H1 (cell line): Measurements from ENCODE around the gene HIGD1B. TPM values are rescaled to one million over a fixed set of nuclear protein-coding genes. Genes with fewer than 3 reads are reported as not detected.

ENCODE experiments used
- CTCF ChIA-PET: fragments of 300-600 bp; sonication (Branson Sonifier 250); formaldehyde crosslinking; loops from one replicate; lab custom pipeline; 2021; ENCODE audit not compliant: partially characterized antibody; lab: Charles Lee
- POLR2A ChIA-PET: fragments of 300-600 bp; sonication (Branson Sonifier 250); formaldehyde crosslinking; loops from one replicate; lab custom pipeline; 2021; ENCODE audit warnings: inconsistent platforms; ENCODE audit not compliant: partially characterized antibody; lab: Charles Lee
- DNase-seq, 2 experiments: peaks; one replicate each; pipeline versions ENCODE4 v3.0.0 to v3.0.0-alpha.2; 2010 to 2022; ENCODE audit warnings: low spot score in 2 of 2, low read depth in 1 of 2, mixed read lengths in 1 of 2
- FAIRE-seq: peaks from 2 replicates; lab custom pipeline; 2011; peaks lifted over from hg19 to GRCh38; lab: Jason Lieb, UNC
- H2AFZ ChIP-seq: 2 replicates; pipeline ENCODE4 v1.8.1; 2012; ENCODE audit warnings: low read length, inconsistent platforms
- H2AK5ac ChIP-seq: 2 replicates; pipeline ENCODE4 v1.6.1; 2013; ENCODE audit warnings: low read depth, low read length
- H2BK120ac ChIP-seq: replicated peaks from 2 replicates; pipeline ENCODE3; 2013; ENCODE audit warnings: low read depth, low read length, inconsistent platforms
- H2BK12ac ChIP-seq: 2 replicates; pipeline ENCODE4 v1.6.1; 2013; ENCODE audit warnings: low read depth, low read length
- H2BK15ac ChIP-seq: 2 replicates; pipeline ENCODE4 v1.6.1; 2013; ENCODE audit warnings: low read length
- H2BK20ac ChIP-seq: 2 replicates; pipeline ENCODE4 v1.6.1; 2013; ENCODE audit warnings: low read length
- H2BK5ac ChIP-seq: 2 replicates; pipeline ENCODE4 v1.6.1; 2013; ENCODE audit warnings: low read depth, low read length
- H3K14ac ChIP-seq: 2 replicates; pipeline ENCODE4 v1.6.1; 2013; ENCODE audit warnings: inconsistent platforms; ENCODE audit not compliant: insufficient read length
- H3K18ac ChIP-seq: 2 replicates; pipeline ENCODE4 v1.6.1; 2013; ENCODE audit warnings: low read length; ENCODE audit errors: extremely low read depth
- H3K23ac ChIP-seq: 2 replicates; pipeline ENCODE4 v1.6.1; 2013; ENCODE audit warnings: inconsistent platforms; ENCODE audit not compliant: insufficient read length
- H3K23me2 ChIP-seq: 2 replicates; pipeline ENCODE4 v1.6.1; 2013; ENCODE audit warnings: low read depth, low read length
- H3K27ac ChIP-seq: 2 replicates; pipeline ENCODE4 v1.6.1; 2011; ENCODE audit warnings: low read depth, low read length, inconsistent platforms
- H3K27me3 ChIP-seq, 4 experiments: replicated peaks in 1 of 4; 1 replicate in 1 of 4; 2 replicates in 3 of 4; pipeline versions ENCODE4 v1.6.1 to v1.8.1; 2011 to 2013; ENCODE audit warnings: low read length in 3 of 4, mild to moderate bottlenecking in 3 of 4, inconsistent platforms in 2 of 4, mixed read lengths in 2 of 4, moderate library complexity in 1 of 4; ENCODE audit not compliant: control insufficient read depth in 3 of 4, insufficient read depth in 3 of 4; ENCODE audit errors: extremely low read depth in 1 of 4
- H3K36me3 ChIP-seq, 4 experiments: 2 replicates each; pipeline versions ENCODE4 v1.6.1 to v1.8.1; 2011 to 2013; ENCODE audit warnings: mild to moderate bottlenecking in 4 of 4, low read length in 3 of 4, moderate library complexity in 2 of 4, control low read depth in 1 of 4, inconsistent platforms in 1 of 4; ENCODE audit not compliant: insufficient read depth in 4 of 4, control insufficient read depth in 2 of 4
- H3K4ac ChIP-seq: replicated peaks from 2 replicates; pipeline ENCODE3; 2013; ENCODE audit warnings: low read length, low read depth, mixed read lengths, inconsistent platforms; ENCODE audit not compliant: insufficient read length
- H3K4me1 ChIP-seq, 4 experiments: replicated peaks in 1 of 4; 1 replicate in 1 of 4; 2 replicates in 3 of 4; pipeline versions ENCODE4 v1.6.1 to v1.8.1; 2011 to 2013; ENCODE audit warnings: low read length in 3 of 4, inconsistent platforms in 2 of 4, mixed read lengths in 1 of 4; ENCODE audit not compliant: insufficient read depth in 4 of 4, control insufficient read depth in 3 of 4
- H3K4me2 ChIP-seq, 2 experiments: 2 replicates each; pipeline versions ENCODE4 v1.6.1 to v1.8.1; 2011 to 2013; ENCODE audit warnings: low read depth in 2 of 2, low read length in 2 of 2, control low read depth in 1 of 2, inconsistent platforms in 1 of 2, mild to moderate bottlenecking in 1 of 2; ENCODE audit not compliant: insufficient read depth in 1 of 2
- H3K4me3 ChIP-seq, 4 experiments: fragments of 200-600, 300-600 bp in 1 of 4; sonication (generic), shearing (Covaris generic), sonication (Bioruptor Twin) in 1 of 4; 2 replicates each; pipeline versions ENCODE4 v1.5.1 to v1.8.1; 2011 to 2016; ENCODE audit warnings: low read length in 4 of 4, low read depth in 3 of 4, control low read depth in 2 of 4, inconsistent platforms in 2 of 4, mild to moderate bottlenecking in 2 of 4, mixed read lengths in 1 of 4, moderate library complexity in 1 of 4; ENCODE audit not compliant: insufficient read depth in 2 of 4; ENCODE audit errors: extremely low read depth in 1 of 4
- H3K56ac ChIP-seq: replicated peaks from 2 replicates; pipeline ENCODE3; 2013; ENCODE audit warnings: low read depth, mild to moderate bottlenecking, mixed read lengths, low read length, inconsistent platforms; ENCODE audit not compliant: insufficient read length
- H3K79me1 ChIP-seq: 2 replicates; pipeline ENCODE4 v1.6.1; 2013; ENCODE audit warnings: low read depth, low read length, control low read depth
- H3K79me2 ChIP-seq, 2 experiments: 2 replicates each; pipeline versions ENCODE4 v1.6.1 to v1.8.1; 2012 to 2013; ENCODE audit warnings: low read length in 2 of 2, mild to moderate bottlenecking in 2 of 2, inconsistent platforms in 1 of 2; ENCODE audit not compliant: insufficient read depth in 2 of 2, control insufficient read depth in 1 of 2
- H3K9ac ChIP-seq, 4 experiments: replicated peaks in 1 of 4; 1 replicate in 1 of 4; 2 replicates in 3 of 4; pipeline versions ENCODE4 v1.6.1 to v1.8.1; 2011 to 2013; ENCODE audit warnings: low read depth in 3 of 4, low read length in 3 of 4, control low read depth in 2 of 4, mild to moderate bottlenecking in 2 of 4, moderate library complexity in 2 of 4, inconsistent platforms in 1 of 4; ENCODE audit errors: extremely low read depth in 1 of 4
- H3K9me3 ChIP-seq, 2 experiments: 2 replicates each; pipeline versions ENCODE4 v1.6.1 to v1.8.1; 2012 to 2013; ENCODE audit warnings: mild to moderate bottlenecking in 2 of 2, moderate library complexity in 2 of 2, control low read depth in 1 of 2, inconsistent platforms in 1 of 2, low read depth in 1 of 2, low read length in 1 of 2, mixed read lengths in 1 of 2; ENCODE audit not compliant: insufficient read depth in 2 of 2
- H4K20me1 ChIP-seq, 2 experiments: replicated peaks in 1 of 2; 2 replicates each; pipeline versions ENCODE3 to v1.8.1; 2011 to 2013; ENCODE audit warnings: inconsistent platforms in 2 of 2, low read length in 2 of 2, mild to moderate bottlenecking in 1 of 2; ENCODE audit not compliant: insufficient read depth in 2 of 2, control insufficient read depth in 1 of 2
- H4K5ac ChIP-seq: 2 replicates; pipeline ENCODE4 v1.6.1; 2013; ENCODE audit warnings: low read length, low read depth, mixed read lengths, inconsistent platforms; ENCODE audit not compliant: insufficient read length
- H4K8ac ChIP-seq: 2 replicates; pipeline ENCODE4 v1.8.0; 2013; ENCODE audit warnings: mild to moderate bottlenecking, moderate library complexity, low read length, inconsistent platforms; ENCODE audit not compliant: insufficient read depth; ENCODE audit errors: extremely low read depth
- H4K91ac ChIP-seq: replicated peaks from 2 replicates; pipeline ENCODE3; 2013; ENCODE audit warnings: low read length, mixed read lengths, inconsistent platforms; ENCODE audit not compliant: insufficient read length
- CHD2 ChIP-seq: IDR thresholded peaks from 2 replicates; pipeline ENCODE4 v1.6.1; 2012; ENCODE audit warnings: low read length, improper control_type of control experiment
- EP300 ChIP-seq, 2 experiments: IDR thresholded peaks; 1 replicate in 1 of 2; 2 replicates in 1 of 2; pipeline ENCODE4 v1.6.1; 2011 to 2012; ENCODE audit warnings: low read depth in 2 of 2, low read length in 2 of 2, mild to moderate bottlenecking in 2 of 2, borderline replicate concordance in 1 of 2, inconsistent platforms in 1 of 2, moderate library complexity in 1 of 2
- NRF1 ChIP-seq: IDR thresholded peaks from 2 replicates; pipeline ENCODE4 v1.6.1; 2011; ENCODE audit warnings: mild to moderate bottlenecking, low read depth, low read length, improper control_type of control experiment
- SP1 ChIP-seq: IDR thresholded peaks from 2 replicates; pipeline ENCODE4 v1.6.1; 2011; ENCODE audit warnings: low read depth, low read length
- YY1 ChIP-seq: IDR thresholded peaks from 2 replicates; pipeline ENCODE4 v1.6.1; 2011; ENCODE audit warnings: low read depth, mild to moderate bottlenecking, low read length
- WGBS, 2 experiments: shearing (Covaris generic) in 1 of 2; methylation state at CpG; one replicate each; pipeline versions ENCODE4 v1.1.6 to v1.1.7; 2013 to 2015; ENCODE audit warnings: low lambda C conversion rate in 2 of 2, mixed read lengths in 2 of 2, inconsistent platforms in 1 of 2, low coverage in 1 of 2, missing lambda C conversion rate in 1 of 2; ENCODE audit not compliant: insufficient replicate concordance in 2 of 2, insufficient coverage in 1 of 2, insufficient read length in 1 of 2; ENCODE audit errors: extremely low coverage in 1 of 2, missing lambda C conversion rate in 1 of 2; 5-methylcytosine and 5-hydroxymethylcytosine counted together
- polyA plus RNA-seq, 7 experiments: library from polyadenylated mRNA; depleted of rRNA in 3 of 7; stranded (reverse) in 5 of 7; unstranded in 2 of 7; fragments of >200 nt in 5 of 7; fragments of 200-250 nt in 2 of 7; gene quantifications; 1 replicate in 5 of 7; 2 replicates in 1 of 7; 4 replicates in 1 of 7; pipeline versions ENCODE4 v1.2.1 to v1.2.3, GENCODE V29; 2011 to 2013; ENCODE audit warnings: missing spikeins in 2 of 7, mixed read lengths in 2 of 7
- total RNA-seq: library from RNA; stranded (reverse); fragmentation: NEBNext Ultra II Directional; extraction: Animal tissue kit (Norgen Biotek cat#: 25700); gene quantifications from 2 replicates; pipeline ENCODE4 v1.2.1, GENCODE V29; 2021

The HIGD1B gene
- total and polyA plus RNA-seq, 2 of the 8 experiments (the other 6 are each of a cell fraction or from before 2014, with no cell fraction given) = not detected

GRCh38 chr17:44807093-44807816 is 40.4 kb upstream of the HIGD1B start:
- H3K27me3 ChIP-seq = no peaks in the 10 kb centered on the region
- H2BK12ac ChIP-seq = no peak overlapping the region
- H3K27ac ChIP-seq = no peak overlapping the region
- no peaks in the 10 kb centered on the region for H3K4me1 ChIP-seq
- no peaks in the 10 kb centered on the region for H3K23me2 ChIP-seq
- H4K91ac ChIP-seq = no peak overlapping the region
- no peak overlapping the region for H2AFZ ChIP-seq
- H3K36me3 ChIP-seq = peaks cover 10 to 37% (median 24%) of the 10 kb centered on the region in 4 experiments
- no peak overlapping the region for H3K4me2 ChIP-seq
- H3K9me3 ChIP-seq = no peaks in the 10 kb centered on the region
- H3K23ac ChIP-seq = no peak overlapping the region
- H3K9ac ChIP-seq = no peak overlapping the region
- no peak overlapping the region for H3K14ac ChIP-seq
- H2AK5ac ChIP-seq = no peak overlapping the region
- ChIA-PET POLR2A (interaction anchor here (0.6 to 1.0 kb wide), 3 partner anchors 10 to 62 kb away, joined by 3 to 4 read pairs (median 3); no protein-coding TSS in a partner anchor), CTCF (interaction anchor here (1.0 to 1.6 kb wide), 3 partner anchors 9 to 72 kb away, joined by 3 to 4 read pairs (median 3); no protein-coding TSS in a partner anchor)
- no peak overlapping the region for H4K5ac ChIP-seq
- H3K79me2 ChIP-seq = peaks cover 7 to 80% of the 10 kb centered on the region in 2 experiments; a peak in 3 of 4 replicates
- no peak overlapping the region for H3K4me3 ChIP-seq
- DNase-seq (no peak), FAIRE-seq (no peak)
- H3K56ac ChIP-seq = no peak overlapping the region
- peaks cover 5% of the 10 kb centered on the region for H3K79me1 ChIP-seq
- H2BK120ac ChIP-seq = no peak overlapping the region
- H3K4ac ChIP-seq = no peak overlapping the region
- no peak overlapping the region for H2BK5ac ChIP-seq
- H2BK15ac ChIP-seq = no peak overlapping the region
- peaks cover 25% of the 10 kb centered on the region in 2 experiments for H4K20me1 ChIP-seq
- no peak overlapping the region for H3K18ac ChIP-seq
- no peak overlapping the region for H4K8ac ChIP-seq
- 97% methylated on average over 4 of the region's 4 CpGs; no CpG with 5 or more reads in 1 of the 2 experiments for WGBS, 2 experiments
- H2BK20ac ChIP-seq = no peak overlapping the region
- TF ChIP-seq YY1 = no peak
- TF ChIP-seq CHD2 = no peak
- TF ChIP-seq NRF1 = no peak
- TF ChIP-seq SP1 = no peak
- TF ChIP-seq EP300 (IDR thresholded peaks at IDR 0.05; ENCODE audit: borderline replicate concordance in 1 of 2, low read depth in 2 of 2, low read length in 2 of 2) = no peak
